Testis (tissue), 3 donors: ENCODE results near the gene HDGFL3. TPM values are rescaled to one million over a fixed set of nuclear protein-coding genes. Genes with fewer than 3 reads are reported as not detected.
"Not testable (repeated sequence)": the region's sequence is repeated elsewhere in the genome, so short reads cannot be mapped to it uniquely, and the experiment has no call there.

Experiments
- DNase-seq: peaks from one replicate; pipeline ENCODE4 v3.0.0-alpha.2; 2019
- H3K27ac ChIP-seq, 2 donors: fragments of 200-600 bp; sonication (generic); one replicate each; pipeline ENCODE4 v1.5.1; 2019
- H3K27me3 ChIP-seq: fragments of 200-600 bp; sonication (generic); one replicate; pipeline ENCODE4 v1.5.1; 2019
- H3K36me3 ChIP-seq: fragments of 200-600 bp; sonication (generic); one replicate; pipeline ENCODE4 v1.5.1; 2017; ENCODE audit warnings: low read depth; ENCODE audit errors: missing control alignments
- H3K4me1 ChIP-seq: fragments of 200-600 bp; sonication (generic); one replicate; pipeline ENCODE4 v1.5.1; 2019
- H3K4me3 ChIP-seq, 2 donors: fragments of 200-600 bp; sonication (generic); one replicate each; pipeline ENCODE4 v1.5.1; 2017 to 2019
- H3K9me3 ChIP-seq: fragments of 200-600 bp; sonication (generic); one replicate; pipeline ENCODE4 v1.5.1; 2017
- CTCF ChIP-seq, 3 experiments: fragments of 450-650 bp in 2 of 3; fragments of 200-600 bp in 1 of 3; sonication (generic) in 1 of 3; IDR thresholded peaks; one replicate each; pipeline ENCODE4 v1.5.1; 2016 to 2019; ENCODE audit warnings: antibody characterized with exemption in 3 of 3, mild to moderate bottlenecking in 2 of 3, moderate library complexity in 1 of 3
- POLR2A ChIP-seq: fragments of 450-650 bp; IDR thresholded peaks from one replicate; pipeline ENCODE4 v1.6.1; 2017; ENCODE audit warnings: antibody characterized with exemption, mild to moderate bottlenecking, moderate library complexity
- WGBS, 2 donors: methylation state at CpG; one replicate each; pipeline ENCODE4 v1.1.5; 2018; 5-methylcytosine and 5-hydroxymethylcytosine counted together
- intact Hi-C: fragments of 100-400 bp; cut with DNase I; formaldehyde crosslinking; loops from one replicate; pipeline ENCODE4 v1.15.1; 2023; ENCODE audit warnings: low total_unique reads
- polyA plus RNA-seq: library from polyadenylated mRNA; stranded (reverse); fragments of 350-450 nt; fragmentation: Illumina TruSeq; extraction: RNeasy Lipid Tissue Mini Kit (QIAGEN cat#74804); gene quantifications from one replicate; pipeline ENCODE4 v1.2.3, GENCODE V29; 2014; ENCODE audit warnings: low read depth, low replicate concordance; ENCODE audit not compliant: insufficient read depth
- total RNA-seq, 2 donors: library from RNA; depleted of rRNA; stranded (reverse); fragments of >200 nt; gene quantifications; one replicate each; pipeline ENCODE4 v1.2.3, GENCODE V29; 2016

Gene HDGFL3
- total and polyA plus RNA-seq, 3 donors from 2014 or later: 87.1 to 130 (median 94.6) TPM

DNA sequence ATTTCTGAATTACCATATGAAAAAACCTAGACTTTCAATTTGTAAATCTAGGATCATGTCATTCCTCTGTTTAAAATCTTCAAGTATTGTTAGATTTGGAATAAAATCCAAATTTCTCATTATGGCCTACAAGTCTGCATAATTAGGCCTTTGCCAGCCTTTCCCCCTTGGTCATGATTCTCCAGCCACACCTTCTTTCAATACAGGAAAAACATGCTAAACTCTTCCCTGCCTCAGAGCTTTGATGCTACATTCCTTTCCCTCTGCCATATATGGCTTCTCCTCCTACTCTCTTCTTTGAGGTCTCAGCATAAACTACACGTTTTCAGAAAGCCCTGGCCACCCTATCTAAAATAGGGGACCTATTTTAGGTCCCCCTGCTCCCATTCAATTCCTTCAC, 51.7 kb downstream of the HDGFL3 start:
- H3K9me3 ChIP-seq: no peaks in the 10 kb centered on the region
- H3K4me1 ChIP-seq: peaks cover 3% of the 10 kb centered on the region
- H3K4me3 ChIP-seq: no peak overlapping the region
- WGBS, 2 donors: 61 to 67% methylated on average over 1 of the region's 1 CpG
- intact Hi-C loops: no loop called here
- DNase-seq: no peak
- H3K36me3 ChIP-seq: no peaks in the 10 kb centered on the region
- no peaks in the 10 kb centered on the region for H3K27me3 ChIP-seq
- TF ChIP-seq CTCF (IDR thresholded peaks at IDR 0.05) (no peak), POLR2A (no peak)
- H3K27ac ChIP-seq: no peak overlapping the region

DNA sequence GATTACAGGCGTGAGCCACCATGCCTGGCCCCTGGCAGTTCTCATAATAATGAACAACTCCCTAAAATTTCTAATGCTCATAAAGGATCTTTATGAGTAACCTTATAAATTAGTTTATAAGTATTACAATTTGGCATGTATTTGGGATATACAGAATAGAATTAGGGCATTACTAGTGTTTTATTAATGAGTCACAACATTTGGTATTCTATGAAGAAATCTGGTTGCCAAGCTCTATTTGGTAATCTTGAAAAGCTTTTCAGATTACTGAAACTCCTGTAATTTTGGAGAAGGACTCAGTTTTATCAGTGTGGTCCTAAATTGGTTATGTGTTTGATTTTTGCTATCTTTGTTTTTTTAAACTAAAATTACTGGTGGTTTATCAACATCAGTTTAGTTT, 54.3 kb downstream of the HDGFL3 start:
- TF ChIP-seq POLR2A (no peak), CTCF (IDR thresholded peaks at IDR 0.05) (no peak)
- H3K9me3 ChIP-seq: no peaks in the 10 kb centered on the region
- intact Hi-C loops: no loop called here
- no peak overlapping the region for H3K4me3 ChIP-seq
- H3K36me3 ChIP-seq: no peaks in the 10 kb centered on the region
- H3K27ac ChIP-seq: peak overlapping the region; percentile 54 to 69
- H3K27me3 ChIP-seq: no peaks in the 10 kb centered on the region
- H3K4me1 ChIP-seq: peaks cover 3% of the 10 kb centered on the region
- no peak for DNase-seq
- 93 to 100% methylated on average over 1 of the region's 1 CpG for WGBS, 2 donors

DNA sequence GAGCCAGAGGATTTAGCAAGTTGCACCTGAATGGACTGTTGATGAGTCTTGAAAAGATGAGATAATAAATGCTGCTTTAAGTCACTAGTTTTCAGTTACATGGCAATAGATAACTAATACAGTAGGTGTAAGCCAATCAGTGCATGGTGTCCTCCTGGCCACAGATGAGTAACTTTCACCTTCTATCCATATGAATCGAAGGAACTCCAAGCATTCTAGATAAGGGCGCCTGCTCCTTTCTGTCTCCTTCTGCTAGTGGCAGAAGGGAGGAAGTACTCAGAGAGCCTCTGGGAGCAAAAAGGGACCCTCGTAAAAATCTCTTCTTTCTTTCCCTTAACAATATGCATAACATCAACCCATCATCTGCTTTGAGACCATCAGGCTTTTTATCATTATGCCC, 62.9 kb downstream of the HDGFL3 start:
- Histone ChIP-seq H3K4me1 (no peaks in the 10 kb centered on the region), H3K4me3 (no peak overlapping the region), H3K27me3 (no peaks in the 10 kb centered on the region), H3K27ac (no peak overlapping the region), H3K9me3 (no peaks in the 10 kb centered on the region), H3K36me3 (no peaks in the 10 kb centered on the region)
- TF ChIP-seq POLR2A (no peak), CTCF (IDR thresholded peaks at IDR 0.05) (no peak)
- intact Hi-C loops: no loop called here
- no peak for DNase-seq
- 82 to 84% methylated on average over 3 of the region's 3 CpGs for WGBS, 2 donors

GRCh38 chr15:83142151-83142550, 65.5 kb downstream of the HDGFL3 start:
- H3K4me3 ChIP-seq, H3K36me3 ChIP-seq, H3K4me1 ChIP-seq, H3K27me3 ChIP-seq, intact Hi-C loops, DNase-seq, H3K9me3 ChIP-seq, H3K27ac ChIP-seq: not testable (repeated sequence)
- 95 to 100% methylated on average over 3 of the region's 3 CpGs for WGBS, 2 donors

DNA sequence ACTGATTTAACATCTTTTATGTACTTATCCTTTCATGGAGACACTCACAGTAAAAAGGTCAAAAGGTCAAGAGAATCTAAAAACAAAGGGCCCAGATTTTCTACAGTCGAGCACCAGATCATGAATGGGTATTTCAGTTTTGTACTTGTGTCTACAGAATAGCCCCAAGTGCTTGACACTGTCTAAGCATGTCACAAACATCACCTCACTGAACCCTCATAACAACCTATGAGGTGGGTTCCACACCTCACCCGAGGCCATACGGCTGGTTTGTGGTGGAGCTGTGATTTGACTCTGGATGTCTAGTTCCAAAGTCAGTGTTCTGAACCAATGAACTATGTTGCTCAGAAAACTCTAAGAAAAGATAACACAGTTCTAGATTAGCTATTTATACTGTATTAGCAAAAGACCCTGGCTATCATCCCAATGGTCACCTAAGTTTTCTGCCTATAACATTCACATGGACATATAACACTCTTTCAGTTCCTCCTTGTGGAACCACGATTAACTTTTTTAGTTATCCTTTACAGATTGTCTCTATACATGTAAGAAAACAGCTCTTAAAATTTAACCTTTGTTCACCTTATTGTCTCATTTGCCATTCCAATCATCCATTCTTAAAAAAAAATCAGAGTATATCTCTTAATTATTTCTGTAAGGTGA, 74.6 kb downstream of the HDGFL3 start:
- Histone ChIP-seq H3K36me3 (no peaks in the 10 kb centered on the region), H3K9me3 (no peaks in the 10 kb centered on the region), H3K4me3 (no peak overlapping the region), H3K27me3 (no peaks in the 10 kb centered on the region), H3K27ac (no peak overlapping the region), H3K4me1 (no peaks in the 10 kb centered on the region)
- WGBS, 2 donors: 91 to 94% methylated on average over 4 of the region's 4 CpGs
- intact Hi-C loops: no loop called here
- TF ChIP-seq POLR2A (no peak), CTCF (IDR thresholded peaks at IDR 0.05) (no peak)
- DNase-seq: no peak
